ENCODE data around the gene PPEF1. TPM values are rescaled to one million over a fixed set of nuclear protein-coding genes. Genes with fewer than 3 reads are reported as not detected.
"Not testable (repeated sequence)": the region's sequence is repeated elsewhere in the genome, so short reads cannot be mapped to it uniquely, and the experiment has no call there.

Gene PPEF1
- total and polyA plus RNA-seq, 7 donors = 0.04 to 0.38 (median 0.18) TPM; not detected in 2

GRCh38 chrX:18725310-18725943 is 18.0 kb downstream of the PPEF1 start:
- intact Hi-C loops (cut with DNase I) = no loop called here
- ATAC-seq = no peak
- H3K27me3 ChIP-seq (ENCODE audit: insufficient read depth in 3 of 3, low read length in 2 of 3) = no peaks in the 10 kb centered on the region
- no peak for DNase-seq
- H3K27ac ChIP-seq = no peak overlapping the region
- no peaks in the 10 kb centered on the region for H3K36me3 ChIP-seq (ENCODE audit: insufficient read depth in 1 of 2, low read depth in 1 of 2)
- H3K4me3 ChIP-seq = no peak overlapping the region
- no peaks in the 10 kb centered on the region for H3K9me3 ChIP-seq
- 60 to 69% (median 67%) methylated on average over 8 of the region's 8 CpGs for WGBS, 3 donors
- H3K4me1 ChIP-seq = no peaks in the 10 kb centered on the region
- no peak for TF ChIP-seq CTCF (IDR thresholded peaks at IDR 0.05)

- WGBS, 3 donors = 40 to 53% (median 52%) methylated on average over 2 to 4 of the region's 4 CpGs
- DNase-seq (no peak), ATAC-seq (no peak)
- Histone ChIP-seq H3K27ac (no peak overlapping the region), H3K36me3 (ENCODE audit: insufficient read depth in 1 of 2, low read depth in 1 of 2) (no peaks in the 10 kb centered on the region), H3K4me3 (no peak overlapping the region), H3K4me1 (no peaks in the 10 kb centered on the region), H3K27me3 (ENCODE audit: insufficient read depth in 3 of 3, low read length in 2 of 3) (no peaks in the 10 kb centered on the region), H3K9me3 (no peaks in the 10 kb centered on the region)
- no peak for TF ChIP-seq CTCF (IDR thresholded peaks at IDR 0.05)
- intact Hi-C loops (cut with DNase I) = no loop called here
These were observed 25.8 kb downstream of the PPEF1 start for GRCh38 chrX:18733287-18733686.

GRCh38 chrX:18739609-18740008 is 32.2 kb downstream of the PPEF1 start:
- H3K9me3 ChIP-seq; H3K27me3 ChIP-seq (ENCODE audit: insufficient read depth in 3 of 3, low read length in 2 of 3); H3K27ac ChIP-seq; ATAC-seq; H3K4me1 ChIP-seq; DNase-seq; intact Hi-C loops (cut with DNase I); H3K4me3 ChIP-seq; H3K36me3 ChIP-seq (ENCODE audit: insufficient read depth in 1 of 2, low read depth in 1 of 2): not testable (repeated sequence)
- 68 to 84% (median 78%) methylated on average over 3 to 6 of the region's 6 CpGs for WGBS, 3 donors

- ATAC-seq (no peak), DNase-seq (no peak)
- Histone ChIP-seq H3K4me3 (no peak overlapping the region), H3K27me3 (ENCODE audit: insufficient read depth in 3 of 3, low read length in 2 of 3) (no peaks in the 10 kb centered on the region), H3K27ac (no peak overlapping the region), H3K36me3 (ENCODE audit: insufficient read depth in 1 of 2, low read depth in 1 of 2) (no peaks in the 10 kb centered on the region), H3K4me1 (no peaks in the 10 kb centered on the region), H3K9me3 (peaks cover 6% of the 10 kb centered on the region)
- TF ChIP-seq CTCF (IDR thresholded peaks at IDR 0.05) = no peak
- intact Hi-C loops (cut with DNase I) = no loop called here
- WGBS, 3 donors = 59 to 88% (median 76%) methylated on average over 2 of the region's 2 CpGs
These were observed 41.1 kb downstream of the PPEF1 start for GRCh38 chrX:18748499-18748898.

GRCh38 chrX:18753631-18754030 is 46.2 kb downstream of the PPEF1 start:
- WGBS, 3 donors = 82 to 90% (median 83%) methylated on average over 2 of the region's 2 CpGs
- intact Hi-C loops (cut with DNase I) = no loop called here

More at GRCh38 chrX:18753631-18754030, 46.2 kb downstream of the PPEF1 start:
- ATAC-seq = no peak
- Histone ChIP-seq H3K9me3 (no peaks in the 10 kb centered on the region), H3K36me3 (ENCODE audit: insufficient read depth in 1 of 2, low read depth in 1 of 2) (no peaks in the 10 kb centered on the region), H3K27me3 (ENCODE audit: insufficient read depth in 3 of 3, low read length in 2 of 3) (peaks cover 0 to 9% (median 0%) of the 10 kb centered on the region in 3 donors), H3K4me1 (no peaks in the 10 kb centered on the region), H3K4me3 (no peak overlapping the region), H3K27ac (no peak overlapping the region)
- no peak for DNase-seq
- no peak for TF ChIP-seq CTCF (IDR thresholded peaks at IDR 0.05)

All from psoas muscle (tissue), 8 donors.